Neural progenitor cell (in vitro differentiated cells): ENCODE results near the gene ZC2HC1C. TPM values are rescaled to one million over a fixed set of nuclear protein-coding genes. Genes with fewer than 3 reads are reported as not detected.

Experiments
- DNase-seq: peaks from one replicate; pipeline ENCODE4 v3.0.0-alpha.2; 2016; ENCODE audit warnings: low spot score
- H2AFZ ChIP-seq: fragments of 200-600 bp; sonication (generic); replicated peaks from 2 replicates; pipeline ENCODE4 v1.6.1; 2016; ENCODE audit warnings: antibody characterized with exemption
- H3F3A ChIP-seq: fragments of 200-600 bp; sonication (generic); 2 replicates; pipeline ENCODE4 v1.6.1; 2016; ENCODE audit warnings: antibody characterized with exemption, low read depth
- H3K27ac ChIP-seq: fragments of 200-600 bp; sonication (generic); 2 replicates; pipeline ENCODE4 v1.5.1; 2016; ENCODE audit warnings: mild to moderate bottlenecking
- H3K27me3 ChIP-seq: fragments of 200-600 bp; sonication (generic); 2 replicates; pipeline ENCODE4 v1.6.1; 2016; ENCODE audit warnings: mild to moderate bottlenecking, moderate library complexity
- H3K36me3 ChIP-seq: fragments of 200-600 bp; sonication (generic); 2 replicates; pipeline ENCODE4 v1.5.1; 2016
- H3K4me1 ChIP-seq: fragments of 200-600 bp; sonication (generic); 2 replicates; pipeline ENCODE4 v1.6.1; 2016; ENCODE audit warnings: mixed run types
- H3K4me2 ChIP-seq: fragments of 200-600 bp; sonication (generic); 2 replicates; pipeline ENCODE4 v1.6.1; 2016
- H3K4me3 ChIP-seq: fragments of 200-600 bp; sonication (generic); 2 replicates; pipeline ENCODE4 v1.5.1; 2016
- H3K79me2 ChIP-seq: fragments of 200-600 bp; sonication (generic); 2 replicates; pipeline ENCODE4 v1.6.1; 2016; ENCODE audit warnings: low read depth
- H3K9ac ChIP-seq: fragments of 200-600 bp; sonication (generic); 2 replicates; pipeline ENCODE4 v1.6.1; 2016
- H3K9me3 ChIP-seq: fragments of 200-600 bp; sonication (generic); 2 replicates; pipeline ENCODE4 v1.5.1; 2016; ENCODE audit warnings: low read depth
- H4K20me1 ChIP-seq: fragments of 200-600 bp; sonication (generic); 2 replicates; pipeline ENCODE4 v1.6.1; 2016; ENCODE audit warnings: low read depth
- H3K27ac Mint-ChIP-seq: 3 replicates; pipeline ENCODE4 v1.8.0; 2021; ENCODE audit warnings: mixed read lengths
- H3K27me3 Mint-ChIP-seq: 2 replicates; pipeline ENCODE4 v1.8.0; 2022; ENCODE audit warnings: low read depth, mild to moderate bottlenecking, inconsistent platforms, moderate library complexity, mixed read lengths; ENCODE audit not compliant: insufficient read depth
- H3K36me3 Mint-ChIP-seq: 3 replicates; pipeline ENCODE4 v1.8.0; 2021; ENCODE audit warnings: mixed read lengths
- H3K4me1 Mint-ChIP-seq: 3 replicates; pipeline ENCODE4 v1.8.0; 2021; ENCODE audit warnings: mixed read lengths
- H3K4me3 Mint-ChIP-seq: 3 replicates; pipeline ENCODE4 v1.8.0; 2021; ENCODE audit warnings: mild to moderate bottlenecking, moderate library complexity, mixed read lengths
- H3K9me3 Mint-ChIP-seq: 3 replicates; pipeline ENCODE4 v1.8.0; 2020; ENCODE audit warnings: mixed read lengths
- CTCF ChIP-seq: fragments of 200-600 bp; sonication (generic); IDR thresholded peaks from 2 replicates; pipeline ENCODE4 v1.5.1; 2017; ENCODE audit warnings: antibody characterized with exemption, mild to moderate bottlenecking
- EZH2 ChIP-seq: fragments of 200-600 bp; sonication (generic); IDR thresholded peaks from 2 replicates; pipeline ENCODE4 v1.6.1; 2017; ENCODE audit warnings: antibody characterized with exemption, mild to moderate bottlenecking, moderate library complexity
- EZH2phosphoT487 ChIP-seq: fragments of 200-600 bp; sonication (generic); IDR thresholded peaks from 2 replicates; pipeline ENCODE4 v1.6.1; 2017; ENCODE audit warnings: antibody characterized with exemption
- total RNA-seq: library from RNA; depleted of rRNA; stranded (reverse); fragments of >200 nt; gene quantifications from 2 replicates; pipeline ENCODE4 v1.2.3, GENCODE V29; 2015; ENCODE audit warnings: low replicate concordance

The ZC2HC1C gene
- total RNA-seq, 1 donor from 2014 or later, result 0.94 TPM

GRCh38 chr14:75070383-75070782 lies 942 bp downstream of the ZC2HC1C start:
- no peak for TF ChIP-seq EZH2
- no peak for TF ChIP-seq CTCF
- no peak for TF ChIP-seq EZH2phosphoT487
- peaks cover 20% of the 10 kb centered on the region for H3K27me3 ChIP-seq
- H3K4me3 Mint-ChIP-seq, result no peak overlapping the region
- H2AFZ ChIP-seq, result no peak overlapping the region
- no peaks in the 10 kb centered on the region for H3K36me3 Mint-ChIP-seq
- no peaks in the 10 kb centered on the region for H3K9me3 ChIP-seq
- H3K9ac ChIP-seq, result no peak overlapping the region
- H3K79me2 ChIP-seq, result no peaks in the 10 kb centered on the region
- no peaks in the 10 kb centered on the region for H4K20me1 ChIP-seq
- peaks cover 2% of the 10 kb centered on the region for H3K4me1 Mint-ChIP-seq
- H3K4me2 ChIP-seq, result peak overlapping the region; percentile 92
- H3K4me3 ChIP-seq, result no peak overlapping the region
- H3K9me3 Mint-ChIP-seq, result no peaks in the 10 kb centered on the region
- DNase-seq, result no peak
- no peak overlapping the region for H3K27ac ChIP-seq
- peaks cover 12% of the 10 kb centered on the region for H3K4me1 ChIP-seq
- H3K36me3 ChIP-seq, result no peaks in the 10 kb centered on the region
- H3K27ac Mint-ChIP-seq, result no peak overlapping the region
- peaks cover 8% of the 10 kb centered on the region for H3F3A ChIP-seq
- peaks cover 2% of the 10 kb centered on the region for H3K27me3 Mint-ChIP-seq

- Histone ChIP-seq H3K27ac (no peak overlapping the region), H3K79me2 (no peaks in the 10 kb centered on the region), H2AFZ (no peak overlapping the region), H3K4me3 (no peak overlapping the region), H3K9me3 (no peaks in the 10 kb centered on the region), H3K9ac (no peak overlapping the region), H3K36me3 (no peaks in the 10 kb centered on the region), H4K20me1 (no peaks in the 10 kb centered on the region), H3K27me3 (no peaks in the 10 kb centered on the region), H3K4me1 (no peaks in the 10 kb centered on the region), H3F3A (no peaks in the 10 kb centered on the region), H3K4me2 (no peak overlapping the region)
- Mint-ChIP-seq H3K4me1 (no peaks in the 10 kb centered on the region), H3K36me3 (peaks cover 4% of the 10 kb centered on the region), H3K4me3 (no peak overlapping the region), H3K27me3 (no peaks in the 10 kb centered on the region), H3K27ac (no peak overlapping the region), H3K9me3 (no peaks in the 10 kb centered on the region)
- DNase-seq, result no peak
- no peak for TF ChIP-seq EZH2phosphoT487
- TF ChIP-seq EZH2, result no peak
- TF ChIP-seq CTCF, result no peak
Observed at GRCh38 chr14:75077794-75078193, 8.4 kb downstream of the ZC2HC1C start.

- no peaks in the 10 kb centered on the region for H3K9me3 ChIP-seq
- no peak overlapping the region for H3K27ac Mint-ChIP-seq
- no peak overlapping the region for H3K4me3 ChIP-seq
- no peaks in the 10 kb centered on the region for H3K4me1 ChIP-seq
- no peaks in the 10 kb centered on the region for H3K9me3 Mint-ChIP-seq
- H4K20me1 ChIP-seq, result no peaks in the 10 kb centered on the region
- no peak for TF ChIP-seq CTCF
- TF ChIP-seq EZH2, result no peak
- TF ChIP-seq EZH2phosphoT487, result no peak
- H3K36me3 Mint-ChIP-seq, result peaks cover 7% of the 10 kb centered on the region
- no peaks in the 10 kb centered on the region for H3K79me2 ChIP-seq
- no peaks in the 10 kb centered on the region for H3K36me3 ChIP-seq
- no peak for DNase-seq
- no peak overlapping the region for H2AFZ ChIP-seq
- no peak overlapping the region for H3K4me2 ChIP-seq
- H3K27me3 Mint-ChIP-seq, result peaks cover 2% of the 10 kb centered on the region
- no peaks in the 10 kb centered on the region for H3F3A ChIP-seq
- no peaks in the 10 kb centered on the region for H3K27me3 ChIP-seq
- no peaks in the 10 kb centered on the region for H3K4me1 Mint-ChIP-seq
- H3K4me3 Mint-ChIP-seq, result no peak overlapping the region
- H3K27ac ChIP-seq, result no peak overlapping the region
- H3K9ac ChIP-seq, result no peak overlapping the region
Observed at GRCh38 chr14:75079521-75079920, 10.1 kb downstream of the ZC2HC1C start.
